ENCODE results near the gene PDE4B. TPM values are rescaled to one million over a fixed set of nuclear protein-coding genes. Genes with fewer than 3 reads are reported as not detected.

PDE4B gene
- total and polyA plus RNA-seq, 10 of the 15 experiments (the other 5 are each of a cell fraction or from before 2014, with no cell fraction given) = 3.0 to 13.2 (median 5.7) TPM

- ChIA-PET RAD21 (ENCODE audit: unreplicated experiment) (interaction anchor here (0.6 to 13.1 kb wide), 27 partner anchors 9 to 102 kb away, joined by 3 to 238 read pairs (median 7); no protein-coding TSS in a partner anchor), SMC1A (ENCODE audit: uncharacterized antibody, unreplicated experiment) (interaction anchor here (0.9 to 13.8 kb wide), 21 partner anchors 9 to 107 kb away, joined by 3 to 463 read pairs (median 12); no protein-coding TSS in a partner anchor), CTCF (interaction anchor here (0.6 to 12.8 kb wide), 22 partner anchors 8 to 385 kb away, joined by 3 to 150 read pairs (median 8); no protein-coding TSS in a partner anchor), POLR2A (interaction anchor here (0.9 to 7.3 kb wide), 15 partner anchors 8 to 68 kb away, joined by 3 to 79 read pairs (median 4); no protein-coding TSS in a partner anchor)
- Histone ChIP-seq H2AFZ (ENCODE audit: control insufficient read depth, low read depth, low read length) (no peak overlapping the region), H4K20me1 (ENCODE audit: control insufficient read depth, insufficient read depth) (no peaks in the 10 kb centered on the region), H3K4me1 (ENCODE audit: control insufficient read depth, insufficient read depth, low read length) (peaks cover 26% of the 10 kb centered on the region), H3K9me3 (replicated peaks; ENCODE audit: control insufficient read depth, insufficient read depth, low read length) (no peaks in the 10 kb centered on the region), H3K4me2 (ENCODE audit: control insufficient read depth, insufficient read depth) (peak overlapping the region; percentile 82), H3K36me3 (ENCODE audit: control insufficient read depth in 2 of 2, insufficient read depth in 2 of 2, low read length in 1 of 2) (no peaks in the 10 kb centered on the region), H3K27me3 (replicated peaks in 1 of 2; ENCODE audit: control insufficient read depth in 2 of 2, insufficient read depth in 2 of 2, low read length in 1 of 2) (no peaks in the 10 kb centered on the region), H3K4me3 (peak overlapping the region; percentile 35), H3K27ac (ENCODE audit: control insufficient read depth, insufficient read depth) (peak overlapping the region; percentile 83), H3K79me2 (ENCODE audit: control insufficient read depth, insufficient read depth, low read length) (peaks cover 93% of the 10 kb centered on the region), H3K9ac (ENCODE audit: control insufficient read depth, insufficient read depth, low read length) (peak overlapping the region; percentile 55)
- peak; percentile 64 for ATAC-seq
- in situ Hi-C loops (cut with MboI) = no loop called here
- no peak for FAIRE-seq
- BruUV-seq (replicated peaks) = no TSS peak
- intact Hi-C loops (cut with micrococcal nuclease; ENCODE audit: unreplicated experiment) = loop anchor here (10.0 kb wide), 1 partner anchor 388 kb away; no protein-coding TSS in a partner anchor
- WGBS (ENCODE audit: insufficient coverage, insufficient replicate concordance, low lambda C conversion rate, missing lambda C conversion rate) = under 1% methylated on average over 7 of the region's 7 CpGs
- no peak for DNase-seq (ENCODE audit: low read depth, low spot score)
- no peak for TF ChIP-seq PBX3 (IDR thresholded peaks at IDR 0.05; ENCODE audit: insufficient replicate concordance, low read depth, low read length)
- TF ChIP-seq NR2C2 (IDR thresholded peaks at IDR 0.05; ENCODE audit: borderline replicate concordance, control insufficient read depth, insufficient read length, low read depth) = no peak
- peak; percentile 50; the same call in 1 of the 2 replicates for TF ChIP-seq PAX5 (IDR thresholded peaks at IDR 0.05; ENCODE audit: borderline replicate concordance, low read depth, low read length)
- peak in 1 of 2 experiments; percentile 33; a peak in 1 of 4 replicates for TF ChIP-seq IKZF2 (IDR thresholded peaks at IDR 0.05)
- TF ChIP-seq NBN (IDR thresholded peaks at IDR 0.05) = peak; percentile 65; the same call in 1 of the 2 replicates
- TF ChIP-seq EZH2 (IDR thresholded peaks at IDR 0.05; ENCODE audit: borderline replicate concordance, control insufficient read depth, low read depth, low read length) = no peak
- TF ChIP-seq ATF2 (IDR thresholded peaks at IDR 0.05; ENCODE audit: low read length) = no peak
- TF ChIP-seq LARP7 (IDR thresholded peaks at IDR 0.05) = no peak
- TF ChIP-seq MTA3 (IDR thresholded peaks at IDR 0.05; ENCODE audit: borderline replicate concordance, low read length) = no peak
- TF ChIP-seq ATF7 (IDR thresholded peaks at IDR 0.05; ENCODE audit: low read depth) = 0 out of 2 replicates have a peak, but pooled peaks have one; percentile 32
- peak; percentile 93 for TF ChIP-seq MLLT1 (IDR thresholded peaks at IDR 0.05)
- TF ChIP-seq HDGF (IDR thresholded peaks at IDR 0.05) = peak; percentile 94
- no peak for TF ChIP-seq SMAD1 (IDR thresholded peaks at IDR 0.05; ENCODE audit: low read depth, partially characterized antibody)
- TF ChIP-seq RUNX3 (IDR thresholded peaks at IDR 0.05; ENCODE audit: low read length) = no peak
- no peak for TF ChIP-seq ESRRA (IDR thresholded peaks at IDR 0.05; ENCODE audit: low read length)
- no peak for TF ChIP-seq PAX8 (IDR thresholded peaks at IDR 0.05)
- no peak for TF ChIP-seq IRF5 (IDR thresholded peaks at IDR 0.05; ENCODE audit: borderline replicate concordance)
- TF ChIP-seq ZZZ3 (IDR thresholded peaks at IDR 0.05; ENCODE audit: control insufficient read depth, insufficient read length, low read depth) = no peak
- TF ChIP-seq STAT1 (conservative IDR thresholded peaks at IDR 0.05) = no peak
- no peak for TF ChIP-seq SREBF2 (IDR thresholded peaks at IDR 0.05; ENCODE audit: low read length)
- TF ChIP-seq RBBP5 (conservative IDR thresholded peaks at IDR 0.05) = 0 out of 2 replicates have a peak, but pooled peaks have one; percentile 39
Observed at GRCh38 chr1:66342707-66343106, 550.0 kb downstream of the PDE4B start.

Data from GM12878 (cell line).